PFSK-1 (cell line): Measurements from ENCODE around the gene CHODL.

Experiments
- FOXP2 ChIP-seq: optimal IDR thresholded peaks from 2 replicates; pipeline ENCODE3; 2011; ENCODE audit warnings: borderline replicate concordance, control low read depth, inconsistent platforms; ENCODE audit not compliant: insufficient read depth; ENCODE audit errors: extremely low read length, extremely low read depth
- POLR2AphosphoS5 ChIP-seq: IDR thresholded peaks from 2 replicates; pipeline ENCODE4 v1.6.1; 2012; ENCODE audit warnings: low read depth, mild to moderate bottlenecking, control low read depth, low read length, moderate library complexity
- REST ChIP-seq, 2 experiments: IDR thresholded peaks; 2 replicates each; pipeline versions ENCODE4 v1.6.1 to v1.8.0; 2011 to 2012; ENCODE audit warnings: low read depth in 2 of 2, low read length in 2 of 2, control low read depth in 1 of 2, inconsistent platforms in 1 of 2, mild to moderate bottlenecking in 1 of 2, moderate library complexity in 1 of 2; ENCODE audit not compliant: insufficient read depth in 1 of 2
- SIN3A ChIP-seq: IDR thresholded peaks from 2 replicates; pipeline ENCODE4 v1.6.1; 2012; ENCODE audit warnings: mild to moderate bottlenecking, low read length, moderate library complexity, borderline replicate concordance; ENCODE audit not compliant: insufficient read depth
- TAF1 ChIP-seq: IDR thresholded peaks from 2 replicates; pipeline ENCODE4 v1.6.1; 2012; ENCODE audit warnings: low read length, control low read depth, borderline replicate concordance; ENCODE audit not compliant: insufficient read depth

CHODL gene

GRCh38 chr21:18275781-18276180 is 31.1 kb downstream of the CHODL start:
- TF ChIP-seq REST (IDR thresholded peaks at IDR 0.05; ENCODE audit: insufficient read depth in 1 of 2, low read depth in 2 of 2, low read length in 2 of 2): no peak

GRCh38 chr21:18285379-18285778 is 40.7 kb downstream of the CHODL start:
- TF ChIP-seq POLR2AphosphoS5 (no peak), REST (IDR thresholded peaks at IDR 0.05; ENCODE audit: insufficient read depth in 1 of 2, low read depth in 2 of 2, low read length in 2 of 2) (no peak)

- TF ChIP-seq TAF1 (no peak), FOXP2 (no peak)
Measured at GRCh38 chr21:18289876-18290275, 45.2 kb downstream of the CHODL start.

GRCh38 chr21:18294100-18294499 is 49.5 kb downstream of the CHODL start:
- no peak for TF ChIP-seq FOXP2

DNA sequence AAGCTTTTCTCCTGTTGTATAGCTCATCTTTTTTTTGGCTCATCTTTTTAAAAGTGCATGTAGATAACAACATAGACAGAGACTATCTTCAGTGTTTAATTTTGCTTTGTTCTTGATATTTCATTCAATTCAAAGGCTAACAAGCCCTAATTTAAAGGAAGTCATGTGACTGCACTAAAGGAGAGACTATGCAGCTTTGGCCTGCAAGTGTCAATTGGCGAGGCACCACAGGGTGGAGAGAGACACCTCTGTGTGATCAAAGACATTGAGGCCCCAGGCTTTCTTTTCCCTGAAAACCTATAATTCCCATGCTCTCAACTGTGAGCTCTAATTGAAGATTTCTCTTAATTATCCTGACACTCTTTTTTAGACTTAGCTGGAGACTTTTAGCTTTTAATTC is 53.6 kb downstream of the CHODL start:
- no peak for TF ChIP-seq POLR2AphosphoS5
- TF ChIP-seq TAF1: no peak
- no peak for TF ChIP-seq SIN3A
- TF ChIP-seq FOXP2: no peak
- TF ChIP-seq REST (IDR thresholded peaks at IDR 0.05; ENCODE audit: insufficient read depth in 1 of 2, low read depth in 2 of 2, low read length in 2 of 2): no peak
